ENCODE measurements around the gene SPN. TPM values are rescaled to one million over a fixed set of nuclear protein-coding genes. Genes with fewer than 3 reads are reported as not detected.

The SPN gene
- total and polyA plus RNA-seq, 9 of the 15 experiments (the other 6 are each of a cell fraction or from before 2014, with no cell fraction given) = 24.3 to 225 (median 79.4) TPM

DNA sequence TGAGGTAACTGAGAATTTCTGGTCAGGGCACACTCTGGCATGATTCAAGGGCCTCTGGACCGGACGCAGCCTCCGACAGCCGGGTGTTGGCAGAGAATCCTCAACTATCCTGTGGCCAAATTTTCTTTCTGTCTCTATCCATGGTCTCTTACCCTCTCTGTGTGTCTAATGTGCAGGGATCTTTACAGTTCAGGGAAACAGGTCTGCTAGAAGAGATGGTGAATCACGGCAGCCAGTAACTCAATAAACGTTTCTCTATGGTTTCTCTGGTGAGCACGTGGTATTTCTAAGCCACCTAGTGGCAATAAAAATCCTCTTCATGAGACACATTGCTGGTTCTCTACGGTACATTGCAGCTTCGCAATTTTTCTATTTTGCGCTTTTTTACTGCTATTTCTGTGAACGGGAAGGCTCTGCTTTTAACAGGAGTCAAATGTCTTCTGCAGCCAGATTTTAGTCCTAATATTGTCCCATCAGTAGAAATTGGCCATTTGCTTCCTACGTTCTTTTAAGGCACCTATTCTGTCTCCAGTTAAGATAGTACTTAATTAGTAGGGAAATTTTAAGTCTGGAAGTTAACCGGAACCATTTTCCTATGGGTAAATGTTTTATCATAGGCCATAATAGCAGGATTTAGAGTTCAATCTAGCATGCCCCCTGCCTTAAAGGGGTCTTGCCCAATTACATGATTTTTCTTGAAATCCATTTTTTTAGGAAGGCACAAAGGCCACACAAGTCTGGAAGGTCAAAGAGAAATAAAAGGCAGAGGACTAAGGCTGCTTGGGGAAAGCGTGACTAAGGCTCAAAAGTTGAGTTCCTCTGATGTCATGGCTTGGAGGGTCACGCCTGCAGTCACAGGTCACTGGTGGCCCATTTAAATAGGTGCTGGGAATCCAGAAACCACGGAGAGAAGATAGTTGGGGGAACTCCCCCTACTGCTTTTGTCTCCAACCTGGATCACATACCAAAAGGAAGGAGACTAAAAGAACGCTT is 47.5 kb downstream of the SPN start (continued):
- peak; percentile 56; the same call in 1 of the 2 replicates for TF ChIP-seq HDAC2 (IDR thresholded peaks at IDR 0.05)
- TF ChIP-seq, protein P1, sequence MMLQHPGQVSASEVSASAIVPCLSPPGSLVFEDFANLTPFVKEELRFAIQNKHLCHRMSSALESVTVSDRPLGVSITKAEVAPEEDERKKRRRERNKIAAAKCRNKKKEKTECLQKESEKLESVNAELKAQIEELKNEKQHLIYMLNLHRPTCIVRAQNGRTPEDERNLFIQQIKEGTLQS (IDR thresholded peaks at IDR 0.05) = peak; percentile 28; the same call in 1 of the 2 replicates
- TF ChIP-seq, protein P1 (CRISPR knock-in tag; conservative IDR thresholded peaks at IDR 0.05) = no peak
- TF ChIP-seq RB1 (IDR thresholded peaks at IDR 0.05; ENCODE audit: low read depth) = peak; percentile 39; the same call in 1 of the 2 replicates
- TF ChIP-seq SNRNP70 (optimal IDR thresholded peaks at IDR 0.05; ENCODE audit: low read depth, low read length) = no peak
- no peak for TF ChIP-seq ETV5 (CRISPR knock-in tag; IDR thresholded peaks at IDR 0.05; ENCODE audit: low read depth)
- peak; percentile 45 for TF ChIP-seq CREM (IDR thresholded peaks at IDR 0.05; ENCODE audit: low read depth)
- TF ChIP-seq FOSL1 (tag; conservative IDR thresholded peaks at IDR 0.05) = no peak
- TF ChIP-seq CHD4 (IDR thresholded peaks at IDR 0.05; ENCODE audit: insufficient read depth, insufficient replicate concordance, low read depth, low read length, poor library complexity, severe bottlenecking) = no peak
- TF ChIP-seq SP2 (IDR thresholded peaks at IDR 0.05; ENCODE audit: extremely low read depth, low read depth, low read length, poor library complexity, severe bottlenecking) = no peak
- TF ChIP-seq, protein P2, sequence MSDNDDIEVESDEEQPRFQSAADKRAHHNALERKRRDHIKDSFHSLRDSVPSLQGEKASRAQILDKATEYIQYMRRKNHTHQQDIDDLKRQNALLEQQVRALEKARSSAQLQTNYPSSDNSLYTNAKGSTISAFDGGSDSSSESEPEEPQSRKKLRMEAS (CRISPR knock-in tag; IDR thresholded peaks at IDR 0.05) = peak; percentile 83
- no peak for TF ChIP-seq ADNP (tag; IDR thresholded peaks at IDR 0.05)
- TF ChIP-seq, protein P3, sequence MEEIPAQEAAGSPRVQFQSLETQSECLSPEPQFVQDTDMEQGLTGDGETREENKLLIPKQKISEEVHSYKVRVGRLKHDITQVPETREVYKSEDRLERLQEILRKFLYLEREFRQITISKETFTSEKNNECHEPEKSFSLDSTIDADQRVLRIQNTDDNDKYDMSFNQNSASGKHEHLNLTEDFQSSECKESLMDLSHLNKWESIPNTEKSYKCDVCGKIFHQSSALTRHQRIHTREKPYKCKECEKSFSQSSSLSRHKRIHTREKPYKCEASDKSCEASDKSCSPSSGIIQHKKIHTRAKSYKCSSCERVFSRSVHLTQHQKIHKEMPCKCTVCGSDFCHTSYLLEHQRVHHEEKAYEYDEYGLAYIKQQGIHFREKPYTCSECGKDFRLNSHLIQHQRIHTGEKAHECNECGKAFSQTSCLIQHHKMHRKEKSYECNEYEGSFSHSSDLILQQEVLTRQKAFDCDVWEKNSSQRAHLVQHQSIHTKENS (CRISPR knock-in tag; IDR thresholded peaks at IDR 0.05) = no peak
- peak; percentile 39; the same call in 1 of the 2 replicates for TF ChIP-seq RNF2 (IDR thresholded peaks at IDR 0.05)
- TF ChIP-seq HOXB6 (CRISPR knock-in tag; IDR thresholded peaks at IDR 0.05; ENCODE audit: borderline replicate concordance) = no peak
- TF ChIP-seq POLR2H (tag; IDR thresholded peaks at IDR 0.05; ENCODE audit: low read depth) = no peak
- TF ChIP-seq, protein P4, sequence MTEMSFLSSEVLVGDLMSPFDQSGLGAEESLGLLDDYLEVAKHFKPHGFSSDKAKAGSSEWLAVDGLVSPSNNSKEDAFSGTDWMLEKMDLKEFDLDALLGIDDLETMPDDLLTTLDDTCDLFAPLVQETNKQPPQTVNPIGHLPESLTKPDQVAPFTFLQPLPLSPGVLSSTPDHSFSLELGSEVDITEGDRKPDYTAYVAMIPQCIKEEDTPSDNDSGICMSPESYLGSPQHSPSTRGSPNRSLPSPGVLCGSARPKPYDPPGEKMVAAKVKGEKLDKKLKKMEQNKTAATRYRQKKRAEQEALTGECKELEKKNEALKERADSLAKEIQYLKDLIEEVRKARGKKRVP (CRISPR knock-in tag; IDR thresholded peaks at IDR 0.05) = no peak
- TF ChIP-seq, protein P5, sequence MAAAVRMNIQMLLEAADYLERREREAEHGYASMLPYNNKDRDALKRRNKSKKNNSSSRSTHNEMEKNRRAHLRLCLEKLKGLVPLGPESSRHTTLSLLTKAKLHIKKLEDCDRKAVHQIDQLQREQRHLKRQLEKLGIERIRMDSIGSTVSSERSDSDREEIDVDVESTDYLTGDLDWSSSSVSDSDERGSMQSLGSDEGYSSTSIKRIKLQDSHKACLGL (CRISPR knock-in tag; IDR thresholded peaks at IDR 0.05; ENCODE audit: borderline replicate concordance, poor library complexity, severe bottlenecking) = no peak
- TF ChIP-seq, protein P6, sequence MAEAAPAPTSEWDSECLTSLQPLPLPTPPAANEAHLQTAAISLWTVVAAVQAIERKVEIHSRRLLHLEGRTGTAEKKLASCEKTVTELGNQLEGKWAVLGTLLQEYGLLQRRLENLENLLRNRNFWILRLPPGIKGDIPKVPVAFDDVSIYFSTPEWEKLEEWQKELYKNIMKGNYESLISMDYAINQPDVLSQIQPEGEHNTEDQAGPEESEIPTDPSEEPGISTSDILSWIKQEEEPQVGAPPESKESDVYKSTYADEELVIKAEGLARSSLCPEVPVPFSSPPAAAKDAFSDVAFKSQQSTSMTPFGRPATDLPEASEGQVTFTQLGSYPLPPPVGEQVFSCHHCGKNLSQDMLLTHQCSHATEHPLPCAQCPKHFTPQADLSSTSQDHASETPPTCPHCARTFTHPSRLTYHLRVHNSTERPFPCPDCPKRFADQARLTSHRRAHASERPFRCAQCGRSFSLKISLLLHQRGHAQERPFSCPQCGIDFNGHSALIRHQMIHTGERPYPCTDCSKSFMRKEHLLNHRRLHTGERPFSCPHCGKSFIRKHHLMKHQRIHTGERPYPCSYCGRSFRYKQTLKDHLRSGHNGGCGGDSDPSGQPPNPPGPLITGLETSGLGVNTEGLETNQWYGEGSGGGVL (CRISPR knock-in tag; IDR thresholded peaks at IDR 0.05) = no peak
- TF ChIP-seq PHB2 (IDR thresholded peaks at IDR 0.05; ENCODE audit: low read depth) = no peak
- TF ChIP-seq ETV1 (tag; conservative IDR thresholded peaks at IDR 0.05; ENCODE audit: low read depth) = 0 out of 2 replicates have a peak, but pooled peaks have one; percentile 24
